Measurements from ENCODE around the gene EZR. TPM values are rescaled to one million over a fixed set of nuclear protein-coding genes. Genes with fewer than 3 reads are reported as not detected.

The EZR gene
- total RNA-seq, 1 experiment from 2014 or later, result 375 TPM

DNA sequence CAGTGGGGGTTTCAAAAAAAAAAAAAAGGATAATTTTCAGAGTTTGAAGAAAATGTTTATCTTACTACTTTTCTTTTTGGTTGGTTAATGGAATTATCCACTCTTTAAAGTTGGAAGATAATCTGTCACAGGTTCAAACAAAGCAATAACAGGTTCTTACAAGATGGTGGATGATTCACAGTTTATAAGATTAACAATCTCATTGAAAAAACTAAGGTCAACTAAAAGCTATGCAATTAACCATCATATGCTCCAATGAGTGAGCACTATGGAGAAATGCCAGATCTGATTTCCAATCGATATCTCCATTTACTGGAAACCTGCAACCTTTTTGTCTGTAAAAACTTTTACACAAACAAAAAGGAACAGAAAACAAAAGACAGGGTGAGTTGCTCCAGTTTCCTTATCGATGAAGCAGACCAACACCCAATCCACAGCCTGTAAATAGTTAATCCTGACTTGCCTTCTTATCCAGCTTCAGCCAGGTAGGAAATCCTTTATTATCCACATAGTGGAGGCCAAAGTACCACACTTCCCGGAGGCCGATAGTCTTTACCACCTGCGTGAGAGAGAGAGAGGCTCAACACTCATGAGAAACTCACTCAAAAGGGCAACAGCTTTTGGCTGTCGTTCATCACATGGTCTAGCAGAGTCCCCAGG lies 32.4 kb downstream of the EZR start:
- Mint-ChIP-seq H3K4me3 (no peak overlapping the region), H3K27ac (peak overlapping the region in 2 of 3 experiments; percentile 38 to 58; a peak in 3 of 7 replicates), H3K9me3 (no peaks in the 10 kb centered on the region), H3K36me3 (ENCODE audit: insufficient read depth in 1 of 3, low read depth in 3 of 3) (peaks cover 70 to 94% (median 90%) of the 10 kb centered on the region in 3 experiments), H3K27me3 (ENCODE audit: low read depth) (no peaks in the 10 kb centered on the region), H3K4me1 (peaks cover 8 to 11% of the 10 kb centered on the region in 2 experiments)
- Histone ChIP-seq H3K27ac (ENCODE audit: insufficient read length, low read depth, low read length) (no peak overlapping the region), H3K9ac (ENCODE audit: extremely low read depth, insufficient read length, low read length) (no peak overlapping the region), H3T11ph (ENCODE audit: low read length) (no peak overlapping the region), H4K91ac (ENCODE audit: insufficient read length, low read depth, low read length) (no peak overlapping the region), H3K79me2 (ENCODE audit: insufficient read depth, low read length) (peaks cover 6% of the 10 kb centered on the region; the same call in 1 of the 2 replicates), H3K23ac (ENCODE audit: insufficient read length, low read depth, low read length) (no peak overlapping the region), H3K79me1 (ENCODE audit: insufficient read depth, low read depth, low read length, poor library complexity, severe bottlenecking) (peaks cover 12% of the 10 kb centered on the region), H3K14ac (ENCODE audit: insufficient read depth, low read length) (no peak overlapping the region), H2BK20ac (ENCODE audit: low read depth, low read length, poor library complexity, severe bottlenecking) (no peak overlapping the region), H2BK12ac (ENCODE audit: insufficient read length, low read depth, low read length) (no peak overlapping the region), H2AK5ac (ENCODE audit: insufficient read length, low read length) (no peak overlapping the region), H3K18ac (ENCODE audit: insufficient read length, low read depth, low read length) (no peak overlapping the region), H4K20me1 (ENCODE audit: control insufficient read depth, insufficient read depth, insufficient read length) (no peaks in the 10 kb centered on the region), H3K9me3 (ENCODE audit: control insufficient read depth, low read depth, low read length) (no peaks in the 10 kb centered on the region), H3K27me3 (ENCODE audit: insufficient read depth, low read length) (no peaks in the 10 kb centered on the region), H3K4me2 (ENCODE audit: insufficient read depth, insufficient read length, low read length) (no peak overlapping the region), H3K23me2 (ENCODE audit: insufficient read length, low read depth, low read length, poor library complexity, severe bottlenecking) (no peaks in the 10 kb centered on the region), H2BK120ac (ENCODE audit: low read depth, low read length, poor library complexity, severe bottlenecking) (no peak overlapping the region), H4K8ac (replicated peaks; ENCODE audit: insufficient read length, low read depth, low read length) (no peak overlapping the region), H3K4me1 (ENCODE audit: insufficient read depth, low read length) (no peaks in the 10 kb centered on the region; the same call in 1 of the 2 replicates), H4K5ac (ENCODE audit: insufficient read length, low read depth, low read length) (no peak overlapping the region), H2AFZ (ENCODE audit: low read length) (no peak overlapping the region), H2BK15ac (ENCODE audit: low read depth, low read length) (no peak overlapping the region), H2BK5ac (ENCODE audit: insufficient read length, low read length) (no peak overlapping the region), H3K56ac (ENCODE audit: insufficient read length, low read depth, low read length) (no peak overlapping the region), H3K4ac (ENCODE audit: low read depth, low read length) (no peak overlapping the region)
- WGBS (ENCODE audit: extremely low coverage, insufficient read length, low lambda C conversion rate), result no CpG with 5 or more reads among the region's 6 CpGs
- TF ChIP-seq, protein P1, sequence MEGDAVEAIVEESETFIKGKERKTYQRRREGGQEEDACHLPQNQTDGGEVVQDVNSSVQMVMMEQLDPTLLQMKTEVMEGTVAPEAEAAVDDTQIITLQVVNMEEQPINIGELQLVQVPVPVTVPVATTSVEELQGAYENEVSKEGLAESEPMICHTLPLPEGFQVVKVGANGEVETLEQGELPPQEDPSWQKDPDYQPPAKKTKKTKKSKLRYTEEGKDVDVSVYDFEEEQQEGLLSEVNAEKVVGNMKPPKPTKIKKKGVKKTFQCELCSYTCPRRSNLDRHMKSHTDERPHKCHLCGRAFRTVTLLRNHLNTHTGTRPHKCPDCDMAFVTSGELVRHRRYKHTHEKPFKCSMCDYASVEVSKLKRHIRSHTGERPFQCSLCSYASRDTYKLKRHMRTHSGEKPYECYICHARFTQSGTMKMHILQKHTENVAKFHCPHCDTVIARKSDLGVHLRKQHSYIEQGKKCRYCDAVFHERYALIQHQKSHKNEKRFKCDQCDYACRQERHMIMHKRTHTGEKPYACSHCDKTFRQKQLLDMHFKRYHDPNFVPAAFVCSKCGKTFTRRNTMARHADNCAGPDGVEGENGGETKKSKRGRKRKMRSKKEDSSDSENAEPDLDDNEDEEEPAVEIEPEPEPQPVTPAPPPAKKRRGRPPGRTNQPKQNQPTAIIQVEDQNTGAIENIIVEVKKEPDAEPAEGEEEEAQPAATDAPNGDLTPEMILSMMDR (conservative IDR thresholded peaks at IDR 0.05), result no peak
- DNase-seq, result no peak
